Urothelium cell line (cell line): ENCODE results near the gene IFT80.

Experiments used
- DNase-seq: peaks from one replicate; pipeline ENCODE4 v3.0.0; 2011; ENCODE audit warnings: low spot score, mixed read lengths
- FAIRE-seq: peaks from 2 replicates; lab custom pipeline; 2011; peaks lifted over from hg19 to GRCh38; lab: Jason Lieb, UNC

The IFT80 gene

GRCh38 chr3:160399125-160400029, at the start of gene IFT80, which contains the start of gene SMC4:
Gene IFT80 (minus strand): TSS chr3:160399225. CDS start chr3:160384600, 14,625 bp downstream.
Gene SMC4 (plus strand): TSS chr3:160399650. CDS start chr3:160400827, 1,177 bp downstream.
- FAIRE-seq = no peak
- peak; percentile 91 for DNase-seq

- FAIRE-seq = no peak
- DNase-seq = no peak
These were observed 48.5 kb upstream of the IFT80 start for GRCh38 chr3:160447544-160447943.

DNA sequence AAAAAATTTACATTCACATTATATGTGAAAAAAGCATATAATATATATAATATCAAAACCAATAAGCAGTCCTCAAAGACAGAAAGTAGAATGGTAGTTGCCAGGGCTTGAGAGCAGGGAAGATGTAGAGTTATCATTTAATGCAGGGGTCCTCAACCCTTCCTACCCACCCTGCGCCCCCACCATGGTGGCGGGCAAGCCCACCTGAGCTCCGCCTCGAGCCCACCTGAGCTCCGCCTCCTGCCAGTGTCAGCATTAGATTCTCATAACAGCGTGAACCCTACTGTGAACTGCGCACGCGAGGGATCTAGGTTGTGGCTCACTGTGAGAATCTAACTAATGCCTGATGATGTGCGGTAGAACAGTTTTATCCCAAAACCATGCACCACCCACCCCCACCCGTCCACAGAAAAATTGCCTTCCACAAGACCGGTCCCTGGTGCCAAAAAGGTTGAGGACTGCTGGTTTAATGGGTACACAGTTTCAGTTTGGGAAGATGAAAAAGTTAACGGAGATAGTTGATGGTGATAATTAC, 47.6 kb upstream of the IFT80 start:
- DNase-seq = no peak
- FAIRE-seq = no peak

- DNase-seq = no peak
- no peak for FAIRE-seq
These were observed 46.8 kb upstream of the IFT80 start for GRCh38 chr3:160445854-160446253.

DNA sequence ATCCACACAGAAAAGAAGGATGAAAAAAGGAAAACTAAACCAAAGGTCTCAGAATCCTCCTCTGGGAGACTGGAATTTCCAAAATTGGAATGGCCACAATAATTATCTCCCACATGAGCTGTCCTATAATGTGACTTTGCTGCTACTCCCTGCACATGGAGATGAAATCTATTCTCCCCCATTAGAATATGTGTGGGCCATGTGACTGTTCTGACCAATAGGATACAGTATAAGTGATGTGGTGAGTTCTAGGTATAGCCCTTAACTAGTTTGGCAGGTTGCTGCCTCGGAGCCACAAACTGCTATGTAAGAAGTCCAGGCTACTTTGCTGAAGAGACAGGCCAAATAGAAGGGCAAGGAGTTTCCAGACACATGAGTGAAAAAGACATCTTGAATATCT, 45.4 kb upstream of the IFT80 start:
- FAIRE-seq (no peak), DNase-seq (no peak)

DNA sequence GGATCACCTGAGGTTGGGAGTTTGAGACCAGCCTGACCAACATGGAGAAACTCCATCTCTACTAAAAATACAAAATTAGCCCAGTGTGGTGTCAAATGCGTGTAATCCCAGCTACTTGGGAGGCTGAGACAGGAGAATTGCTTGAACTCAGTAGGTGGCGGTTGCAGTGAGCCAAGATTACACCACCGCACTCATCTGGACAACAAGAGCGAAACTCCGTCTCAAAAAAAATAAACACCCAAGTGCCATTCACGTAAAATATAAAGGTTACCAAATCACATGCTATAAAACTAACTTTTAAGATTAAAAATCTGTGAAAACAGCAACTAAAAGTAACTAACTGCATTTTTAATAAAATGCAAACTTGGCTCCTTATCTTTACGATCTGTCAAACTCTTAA, 41.7 kb upstream of the IFT80 start:
- no peak for FAIRE-seq
- no peak for DNase-seq

GRCh38 chr3:160437083-160437455, 38.0 kb upstream of the IFT80 start:
- no peak for DNase-seq
- no peak for FAIRE-seq

GRCh38 chr3:160435747-160436146, 36.7 kb upstream of the IFT80 start:
- no peak for DNase-seq
- no peak for FAIRE-seq

DNA sequence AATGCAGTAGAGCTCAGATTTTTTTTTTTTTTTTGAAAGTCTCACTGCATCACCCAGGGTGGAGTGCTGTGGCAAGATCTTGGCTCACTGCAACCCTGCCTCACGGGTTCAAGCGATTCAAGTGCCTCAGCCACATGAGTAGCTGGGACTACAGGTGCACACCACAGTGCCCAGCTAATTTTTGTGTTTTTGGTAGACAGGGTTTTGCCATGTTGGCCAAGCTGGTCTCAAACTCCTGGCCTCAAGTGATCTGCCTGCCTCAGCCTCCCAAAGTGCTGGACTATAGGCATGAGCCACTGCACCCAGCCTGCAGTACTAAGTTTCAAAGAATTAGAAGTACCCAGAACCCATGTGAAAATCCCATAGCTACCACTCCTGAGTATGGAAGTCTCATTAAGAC, 36.1 kb upstream of the IFT80 start:
- DNase-seq (no peak), FAIRE-seq (no peak)

GRCh38 chr3:160434071-160434470, 35.0 kb upstream of the IFT80 start:
- FAIRE-seq = no peak

DNA sequence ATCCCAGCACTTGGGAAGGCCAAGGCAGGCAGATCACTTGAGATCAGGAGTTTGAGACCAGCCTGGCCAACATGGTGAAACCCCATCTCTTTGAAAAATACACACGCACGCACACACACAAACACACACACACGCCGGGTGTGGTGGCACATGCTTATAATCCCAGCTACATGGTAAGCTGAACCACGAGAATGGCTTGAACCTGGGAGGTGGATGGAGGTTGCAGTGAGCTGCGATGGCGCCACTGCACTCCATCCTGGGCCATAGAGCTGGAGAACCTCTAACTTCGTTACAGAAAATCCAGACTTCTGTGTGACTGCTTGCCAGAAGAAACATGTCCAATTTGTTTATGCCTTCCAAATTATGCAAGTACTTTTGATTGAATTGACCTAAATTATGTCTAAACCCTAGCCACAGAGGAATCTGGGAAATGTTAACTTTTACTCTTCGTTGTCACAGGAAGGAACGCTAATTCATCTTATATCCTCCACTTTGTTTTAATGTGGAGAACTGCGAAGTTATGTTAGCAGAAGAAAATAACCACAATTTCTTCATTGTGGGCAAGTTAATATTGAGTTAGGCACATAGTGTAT, 28.9 kb upstream of the IFT80 start:
- no peak for DNase-seq
- FAIRE-seq = no peak

More at GRCh38 chr3:160434071-160434470, 35.0 kb upstream of the IFT80 start:
- DNase-seq = no peak

DNA sequence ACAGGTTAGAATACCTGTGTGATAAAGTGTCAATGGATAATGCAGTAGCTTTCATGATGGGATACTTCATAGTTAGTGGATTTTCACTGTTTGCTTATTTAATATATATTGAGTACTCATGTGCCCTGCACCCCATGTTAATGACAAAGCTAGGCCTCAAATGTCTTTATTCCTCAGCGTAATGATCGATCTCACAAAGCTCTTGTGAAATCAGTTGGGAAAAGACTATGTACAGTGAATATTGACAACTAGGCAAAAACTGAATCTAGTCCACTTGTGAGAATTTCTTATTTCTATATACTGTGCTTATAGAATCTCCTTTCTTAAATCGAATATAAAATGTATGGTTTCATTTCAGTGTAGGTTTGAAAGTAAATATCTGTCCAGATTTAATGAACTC, 18.3 kb upstream of the IFT80 start:
- FAIRE-seq = no peak

GRCh38 chr3:160413613-160414248, 14.7 kb upstream of the IFT80 start:
- DNase-seq (peak; percentile 50), FAIRE-seq (no peak)

More for the DNA sequence above, 18.3 kb upstream of the IFT80 start:
- DNase-seq = no peak

DNA sequence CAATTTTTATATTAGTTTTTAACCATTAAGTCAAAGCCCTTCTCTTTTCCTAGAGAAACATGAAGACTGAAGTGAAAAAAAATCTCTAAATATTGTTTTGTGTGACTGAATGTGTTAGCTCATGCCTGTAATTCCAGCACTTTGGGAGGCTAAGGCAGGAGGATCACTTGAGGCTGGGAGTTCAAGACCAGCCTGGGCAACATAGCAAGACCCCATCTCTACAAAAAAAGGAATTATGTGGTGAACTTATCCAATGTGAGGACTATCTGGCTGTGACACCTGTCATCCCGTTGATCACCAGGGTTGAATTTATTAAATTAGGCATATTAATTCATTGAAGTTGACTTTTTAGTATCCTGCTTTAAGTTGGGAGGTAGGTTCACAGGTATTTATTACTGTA, 13.5 kb upstream of the IFT80 start:
- DNase-seq (no peak), FAIRE-seq (no peak)

GRCh38 chr3:160409812-160410610, 11.0 kb upstream of the IFT80 start:
- DNase-seq = no peak
- FAIRE-seq = no peak

- FAIRE-seq = no peak
- no peak for DNase-seq
These were observed 4.9 kb upstream of the IFT80 start for GRCh38 chr3:160403796-160404470.

DNA sequence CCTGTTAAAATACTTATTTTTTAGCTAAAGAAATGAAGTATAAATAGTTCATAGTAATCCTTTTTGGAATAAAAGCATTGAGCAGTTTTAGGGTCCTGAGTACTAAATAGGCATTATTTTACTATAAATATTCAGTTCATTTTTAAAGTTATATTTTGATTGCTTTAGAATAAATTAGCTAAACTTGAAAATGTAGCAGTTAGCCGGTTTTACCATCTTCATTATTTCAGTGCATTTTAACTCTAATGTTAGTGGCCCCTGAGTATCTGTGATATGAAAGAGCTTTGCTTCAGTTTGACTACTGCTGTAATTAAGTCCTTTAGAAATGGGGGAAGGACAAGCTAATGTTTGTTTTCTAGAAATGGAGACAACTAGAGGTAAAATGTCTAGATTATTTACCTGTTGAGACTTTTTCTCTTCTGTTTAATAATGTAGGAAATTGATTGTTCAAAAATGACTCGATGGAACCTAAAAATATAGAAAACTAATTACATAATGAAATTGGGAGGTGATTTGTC, 4.1 kb upstream of the IFT80 start:
- no peak for DNase-seq
- FAIRE-seq = no peak

DNA sequence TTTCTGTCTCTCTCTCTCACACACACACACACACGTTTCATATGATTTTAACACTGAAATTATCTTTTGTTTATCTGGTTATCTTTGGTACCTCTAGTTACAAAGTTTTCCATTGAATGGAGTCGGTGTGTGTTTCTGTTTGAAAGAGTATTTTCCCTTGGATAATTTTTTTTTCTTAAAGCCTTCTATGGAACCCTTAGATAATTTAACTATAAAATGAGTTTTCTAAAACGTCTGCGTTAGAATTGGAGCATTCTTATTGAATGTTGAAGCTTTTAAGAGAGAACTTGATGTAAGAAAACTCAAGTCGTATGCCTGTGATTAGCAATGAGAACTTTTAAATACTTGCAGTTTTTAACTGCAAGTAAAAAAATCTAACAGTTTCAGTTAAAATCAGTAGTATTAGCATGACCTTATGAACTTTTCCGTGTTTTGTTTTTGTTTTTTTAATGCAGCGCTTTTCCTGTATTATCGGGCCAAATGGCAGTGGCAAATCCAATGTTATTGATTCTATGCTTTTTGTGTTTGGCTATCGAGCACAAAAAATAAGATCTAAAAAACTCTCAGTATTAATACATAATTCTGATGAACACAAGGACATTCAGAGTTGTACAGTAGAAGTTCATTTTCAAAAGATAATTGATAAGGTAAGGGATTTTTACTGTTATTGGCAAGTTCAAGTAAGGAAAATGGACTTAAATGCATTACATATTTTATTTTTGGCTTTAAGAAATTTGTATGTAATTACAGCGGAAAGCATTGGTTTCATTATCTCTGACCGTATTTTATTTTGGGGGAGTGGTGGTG, 3.4 kb upstream of the IFT80 start:
- DNase-seq (no peak), FAIRE-seq (no peak)
